ENCODE results near the gene WDR70.
"Not testable (repeated sequence)": the region's sequence is repeated elsewhere in the genome, so short reads cannot be mapped to it uniquely, and the experiment has no call there.

Gene WDR70

GRCh38 chr5:37688925-37689324 is 309.8 kb downstream of the WDR70 start:
- DNase-seq (ENCODE audit: low read depth): not testable (repeated sequence)

GRCh38 chr5:37694333-37694732 is 315.2 kb downstream of the WDR70 start:
- not testable (repeated sequence) for H3K27me3 ChIP-seq (replicated peaks; ENCODE audit: control insufficient read depth, insufficient read depth, low read length); H3K36me3 ChIP-seq (ENCODE audit: control insufficient read depth, insufficient read depth, low read length, severe bottlenecking); DNase-seq (ENCODE audit: low read depth)

More at GRCh38 chr5:37688925-37689324, 309.8 kb downstream of the WDR70 start:
- H3K9ac ChIP-seq (ENCODE audit: low read length); H3K27me3 ChIP-seq (replicated peaks; ENCODE audit: control insufficient read depth, insufficient read depth, low read length); H3K4me3 ChIP-seq (ENCODE audit: low read length); H3K4me1 ChIP-seq (ENCODE audit: control insufficient read depth, insufficient read depth, low read length); H3K36me3 ChIP-seq (ENCODE audit: control insufficient read depth, insufficient read depth, low read length, severe bottlenecking); H3K9me3 ChIP-seq (ENCODE audit: control insufficient read depth, low read length): not testable (repeated sequence)

GRCh38 chr5:37694867-37695266 is 315.7 kb downstream of the WDR70 start:
- no peak for DNase-seq (ENCODE audit: low read depth)
- Histone ChIP-seq H3K9me3 (ENCODE audit: control insufficient read depth, low read length) (no peaks in the 10 kb centered on the region), H3K4me3 (ENCODE audit: low read length) (no peak overlapping the region), H3K9ac (ENCODE audit: low read length) (no peak overlapping the region), H3K36me3 (ENCODE audit: control insufficient read depth, insufficient read depth, low read length, severe bottlenecking) (peaks cover 9% of the 10 kb centered on the region), H3K4me1 (ENCODE audit: control insufficient read depth, insufficient read depth, low read length) (peaks cover 9% of the 10 kb centered on the region), H3K27me3 (replicated peaks; ENCODE audit: control insufficient read depth, insufficient read depth, low read length) (no peaks in the 10 kb centered on the region)

More at GRCh38 chr5:37694333-37694732, 315.2 kb downstream of the WDR70 start:
- not testable (repeated sequence) for H3K4me3 ChIP-seq (ENCODE audit: low read length); H3K9me3 ChIP-seq (ENCODE audit: control insufficient read depth, low read length); H3K9ac ChIP-seq (ENCODE audit: low read length); H3K4me1 ChIP-seq (ENCODE audit: control insufficient read depth, insufficient read depth, low read length)

GRCh38 chr5:37695647-37696046 is 316.5 kb downstream of the WDR70 start:
- Histone ChIP-seq H3K4me3 (ENCODE audit: low read length) (no peak overlapping the region), H3K9ac (ENCODE audit: low read length) (no peak overlapping the region), H3K27me3 (replicated peaks; ENCODE audit: control insufficient read depth, insufficient read depth, low read length) (no peaks in the 10 kb centered on the region), H3K36me3 (ENCODE audit: control insufficient read depth, insufficient read depth, low read length, severe bottlenecking) (peaks cover 9% of the 10 kb centered on the region), H3K9me3 (ENCODE audit: control insufficient read depth, low read length) (no peaks in the 10 kb centered on the region), H3K4me1 (ENCODE audit: control insufficient read depth, insufficient read depth, low read length) (peaks cover 9% of the 10 kb centered on the region)
- no peak for DNase-seq (ENCODE audit: low read depth)

GRCh38 chr5:37696190-37697021 is 317.3 kb downstream of the WDR70 start:
- Histone ChIP-seq H3K4me1 (ENCODE audit: control insufficient read depth, insufficient read depth, low read length) (peaks cover 9% of the 10 kb centered on the region), H3K9me3 (ENCODE audit: control insufficient read depth, low read length) (no peaks in the 10 kb centered on the region), H3K27me3 (replicated peaks; ENCODE audit: control insufficient read depth, insufficient read depth, low read length) (no peaks in the 10 kb centered on the region), H3K4me3 (ENCODE audit: low read length) (no peak overlapping the region), H3K36me3 (ENCODE audit: control insufficient read depth, insufficient read depth, low read length, severe bottlenecking) (peaks cover 9% of the 10 kb centered on the region), H3K9ac (ENCODE audit: low read length) (no peak overlapping the region)
- DNase-seq (ENCODE audit: low read depth): peak; percentile 56

- no peaks in the 10 kb centered on the region for H3K9me3 ChIP-seq (ENCODE audit: control insufficient read depth, low read length)
- H3K36me3 ChIP-seq (ENCODE audit: control insufficient read depth, insufficient read depth, low read length, severe bottlenecking): peaks cover 16% of the 10 kb centered on the region
- no peaks in the 10 kb centered on the region for H3K27me3 ChIP-seq (replicated peaks; ENCODE audit: control insufficient read depth, insufficient read depth, low read length)
- H3K4me3 ChIP-seq (ENCODE audit: low read length): no peak overlapping the region
- H3K4me1 ChIP-seq (ENCODE audit: control insufficient read depth, insufficient read depth, low read length): peaks cover 3% of the 10 kb centered on the region
- no peak overlapping the region for H3K9ac ChIP-seq (ENCODE audit: low read length)
- no peak for DNase-seq (ENCODE audit: low read depth)
These were observed 322.8 kb downstream of the WDR70 start for GRCh38 chr5:37701868-37702267.

- Histone ChIP-seq H3K27me3 (replicated peaks; ENCODE audit: control insufficient read depth, insufficient read depth, low read length) (no peaks in the 10 kb centered on the region), H3K9me3 (ENCODE audit: control insufficient read depth, low read length) (no peaks in the 10 kb centered on the region), H3K36me3 (ENCODE audit: control insufficient read depth, insufficient read depth, low read length, severe bottlenecking) (peaks cover 12% of the 10 kb centered on the region), H3K4me1 (ENCODE audit: control insufficient read depth, insufficient read depth, low read length) (no peaks in the 10 kb centered on the region), H3K9ac (ENCODE audit: low read length) (no peak overlapping the region), H3K4me3 (ENCODE audit: low read length) (no peak overlapping the region)
- DNase-seq (ENCODE audit: low read depth): peak; percentile 58
These were observed 324.7 kb downstream of the WDR70 start for GRCh38 chr5:37703841-37704241.

- H3K4me3 ChIP-seq (ENCODE audit: low read length): no peak overlapping the region
These were observed 325.3 kb downstream of the WDR70 start for GRCh38 chr5:37704406-37704805.

GRCh38 chr5:37709020-37709419 is 329.9 kb downstream of the WDR70 start:
- no peaks in the 10 kb centered on the region for H3K36me3 ChIP-seq (ENCODE audit: control insufficient read depth, insufficient read depth, low read length, severe bottlenecking)
- no peak overlapping the region for H3K9ac ChIP-seq (ENCODE audit: low read length)
- H3K4me3 ChIP-seq (ENCODE audit: low read length): no peak overlapping the region
- peaks cover 10% of the 10 kb centered on the region for H3K4me1 ChIP-seq (ENCODE audit: control insufficient read depth, insufficient read depth, low read length)
- H3K27me3 ChIP-seq (replicated peaks; ENCODE audit: control insufficient read depth, insufficient read depth, low read length): no peaks in the 10 kb centered on the region
- DNase-seq (ENCODE audit: low read depth): peak; percentile 51
- no peaks in the 10 kb centered on the region for H3K9me3 ChIP-seq (ENCODE audit: control insufficient read depth, low read length)

More at GRCh38 chr5:37704406-37704805, 325.3 kb downstream of the WDR70 start:
- H3K27me3 ChIP-seq (replicated peaks; ENCODE audit: control insufficient read depth, insufficient read depth, low read length): no peaks in the 10 kb centered on the region
- no peaks in the 10 kb centered on the region for H3K9me3 ChIP-seq (ENCODE audit: control insufficient read depth, low read length)
- peaks cover 8% of the 10 kb centered on the region for H3K36me3 ChIP-seq (ENCODE audit: control insufficient read depth, insufficient read depth, low read length, severe bottlenecking)
- no peak for DNase-seq (ENCODE audit: low read depth)
- no peaks in the 10 kb centered on the region for H3K4me1 ChIP-seq (ENCODE audit: control insufficient read depth, insufficient read depth, low read length)
- H3K9ac ChIP-seq (ENCODE audit: low read length): no peak overlapping the region

- Histone ChIP-seq H3K36me3 (ENCODE audit: control insufficient read depth, insufficient read depth, low read length, severe bottlenecking) (no peaks in the 10 kb centered on the region), H3K4me3 (ENCODE audit: low read length) (no peak overlapping the region), H3K9me3 (ENCODE audit: control insufficient read depth, low read length) (no peaks in the 10 kb centered on the region), H3K27me3 (replicated peaks; ENCODE audit: control insufficient read depth, insufficient read depth, low read length) (no peaks in the 10 kb centered on the region), H3K4me1 (ENCODE audit: control insufficient read depth, insufficient read depth, low read length) (peaks cover 10% of the 10 kb centered on the region), H3K9ac (ENCODE audit: low read length) (no peak overlapping the region)
- peak; percentile 23 for DNase-seq (ENCODE audit: low read depth)
These were observed 331.8 kb downstream of the WDR70 start for GRCh38 chr5:37710965-37711364.

GRCh38 chr5:37712750-37713149 is 333.6 kb downstream of the WDR70 start:
- no peak for DNase-seq (ENCODE audit: low read depth)
- H3K9ac ChIP-seq (ENCODE audit: low read length): no peak overlapping the region
- H3K4me1 ChIP-seq (ENCODE audit: control insufficient read depth, insufficient read depth, low read length): peaks cover 10% of the 10 kb centered on the region
- no peaks in the 10 kb centered on the region for H3K27me3 ChIP-seq (replicated peaks; ENCODE audit: control insufficient read depth, insufficient read depth, low read length)
- H3K36me3 ChIP-seq (ENCODE audit: control insufficient read depth, insufficient read depth, low read length, severe bottlenecking): no peaks in the 10 kb centered on the region
- H3K9me3 ChIP-seq (ENCODE audit: control insufficient read depth, low read length): no peaks in the 10 kb centered on the region
- no peak overlapping the region for H3K4me3 ChIP-seq (ENCODE audit: low read length)

Data from adipocyte (in vitro differentiated cells).